CD4-positive, alpha-beta T cell (primary cell): ENCODE results near the gene MYOT. TPM values are rescaled to one million over a fixed set of nuclear protein-coding genes. Genes with fewer than 3 reads are reported as not detected.

Experiments used
- ATAC-seq: fragments of 200-7000 bp; cut with Tn5 transposase; one replicate; pipeline ENCODE4 v1.10.0; 2022; ENCODE audit warnings: mild to moderate bottlenecking; ENCODE audit not compliant: poor library complexity
- CTCF ChIA-PET: fragments of 350-600 bp; sonication (Branson Sonifier 250); formaldehyde crosslinking; loops from one replicate; lab custom pipeline; 2021; ENCODE audit warnings: antibody characterized with exemption, inconsistent platforms; lab: Charles Lee
- POLR2A ChIA-PET: fragments of 350-600 bp; sonication (Branson Sonifier 250); formaldehyde crosslinking; loops from one replicate; lab custom pipeline; 2021; ENCODE audit warnings: antibody characterized with exemption, inconsistent platforms; lab: Charles Lee
- DNase-seq, 14 experiments: peaks; one replicate each; pipeline ENCODE4 v3.0.0-alpha.2; 2013 to 2020; ENCODE audit warnings: mixed read lengths in 2 of 14
- H3K27ac ChIP-seq, 2 donors: one replicate each; pipeline versions ENCODE4 v1.5.1 to v1.7.0; 2013; ENCODE audit warnings: low read length in 2 of 2, low read depth in 1 of 2, mild to moderate bottlenecking in 1 of 2
- H3K27me3 ChIP-seq, 2 experiments: 1 replicate in 1 of 2; 2 replicates in 1 of 2; pipeline versions ENCODE4 v1.6.1 to v1.7.0; 2013; ENCODE audit warnings: low read length in 2 of 2, control low read depth in 1 of 2, mild to moderate bottlenecking in 1 of 2, moderate library complexity in 1 of 2; ENCODE audit not compliant: insufficient read depth in 2 of 2, control insufficient read depth in 1 of 2
- H3K36me3 ChIP-seq: one replicate; pipeline ENCODE4 v1.6.1; 2013; ENCODE audit warnings: low read length, control low read depth; ENCODE audit not compliant: insufficient read depth
- H3K4me1 ChIP-seq: one replicate; pipeline ENCODE4 v1.6.1; 2013; ENCODE audit warnings: low read length, control low read depth; ENCODE audit not compliant: insufficient read depth
- H3K4me3 ChIP-seq: one replicate; pipeline ENCODE4 v1.5.1; 2013; ENCODE audit warnings: mild to moderate bottlenecking, low read length, moderate library complexity
- H3K9me3 ChIP-seq, 2 experiments: 1 replicate in 1 of 2; 2 replicates in 1 of 2; pipeline versions ENCODE4 v1.6.1 to v1.7.0; 2013; ENCODE audit warnings: low read length in 2 of 2, mild to moderate bottlenecking in 2 of 2, control low read depth in 1 of 2, moderate library complexity in 1 of 2; ENCODE audit not compliant: control insufficient read depth in 1 of 2, insufficient read depth in 1 of 2
- H3K27ac Mint-ChIP-seq: one replicate; pipeline ENCODE4 v1.8.0; 2020; ENCODE audit warnings: mixed read lengths
- H3K27me3 Mint-ChIP-seq: one replicate; pipeline ENCODE4 v1.8.0; 2021; ENCODE audit warnings: mixed read lengths
- H3K36me3 Mint-ChIP-seq: one replicate; pipeline ENCODE4 v1.8.0; 2021; ENCODE audit warnings: low read depth, mixed read lengths
- H3K4me1 Mint-ChIP-seq: one replicate; pipeline ENCODE4 v1.8.0; 2021; ENCODE audit warnings: low read depth, mixed read lengths
- H3K4me3 Mint-ChIP-seq: one replicate; pipeline ENCODE4 v1.8.0; 2020; ENCODE audit warnings: mild to moderate bottlenecking, mixed read lengths
- H3K9me3 Mint-ChIP-seq: one replicate; pipeline ENCODE4 v1.8.0; 2020; ENCODE audit warnings: mixed read lengths
- intact Hi-C, 2 experiments: fragments of 100-400 bp; cut with DNase I in 1 of 2; cut with micrococcal nuclease in 1 of 2; formaldehyde crosslinking; loops; one replicate each; pipeline versions ENCODE4 v1.15.1 to v1.9.0; 2023 to 2025; cut with DNase I, micrococcal nuclease
- total RNA-seq, 174 experiments: library from RNA in 2 of 174; stranded (reverse) in 2 of 174; gene quantifications; one replicate each; pipeline ENCODE4 v1.2.3 and lab custom pipeline; 2021 to 2026
- TF ChIP-seq, protein P1 (sequence below): fragments of 200-600 bp; IDR thresholded peaks from one replicate; pipeline ENCODE4 v1.8.0; 2022; ENCODE audit warnings: antibody characterized with exemption, mild to moderate bottlenecking

Gene MYOT
- total RNA-seq, 2 experiments from 2014 or later: not detected

DNA sequence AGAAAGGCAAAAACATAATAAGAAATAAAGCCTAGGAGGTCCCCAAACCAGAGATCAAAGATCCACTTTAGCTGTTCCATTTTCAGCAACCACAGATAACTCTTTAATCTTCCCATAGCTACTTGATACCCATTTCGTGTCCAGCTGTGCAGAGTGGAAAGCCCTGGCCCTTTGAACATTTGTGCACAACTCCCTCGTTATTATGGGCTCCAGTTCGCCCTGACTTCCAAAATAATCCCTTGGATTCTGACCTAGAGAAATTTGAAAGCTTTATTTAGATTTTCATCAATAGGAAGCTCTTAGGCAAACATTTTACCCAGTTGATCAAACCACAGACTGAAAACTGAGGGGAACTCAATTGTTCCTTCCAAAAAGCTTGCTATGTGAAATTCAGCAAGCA lies 4.8 kb downstream of the MYOT start:
- Histone ChIP-seq H3K4me1 (no peaks in the 10 kb centered on the region), H3K27ac (no peak overlapping the region), H3K9me3 (no peaks in the 10 kb centered on the region), H3K36me3 (no peaks in the 10 kb centered on the region), H3K27me3 (no peaks in the 10 kb centered on the region), H3K4me3 (no peak overlapping the region)
- H3K36me3 Mint-ChIP-seq: no peaks in the 10 kb centered on the region
- TF ChIP-seq, protein P1, sequence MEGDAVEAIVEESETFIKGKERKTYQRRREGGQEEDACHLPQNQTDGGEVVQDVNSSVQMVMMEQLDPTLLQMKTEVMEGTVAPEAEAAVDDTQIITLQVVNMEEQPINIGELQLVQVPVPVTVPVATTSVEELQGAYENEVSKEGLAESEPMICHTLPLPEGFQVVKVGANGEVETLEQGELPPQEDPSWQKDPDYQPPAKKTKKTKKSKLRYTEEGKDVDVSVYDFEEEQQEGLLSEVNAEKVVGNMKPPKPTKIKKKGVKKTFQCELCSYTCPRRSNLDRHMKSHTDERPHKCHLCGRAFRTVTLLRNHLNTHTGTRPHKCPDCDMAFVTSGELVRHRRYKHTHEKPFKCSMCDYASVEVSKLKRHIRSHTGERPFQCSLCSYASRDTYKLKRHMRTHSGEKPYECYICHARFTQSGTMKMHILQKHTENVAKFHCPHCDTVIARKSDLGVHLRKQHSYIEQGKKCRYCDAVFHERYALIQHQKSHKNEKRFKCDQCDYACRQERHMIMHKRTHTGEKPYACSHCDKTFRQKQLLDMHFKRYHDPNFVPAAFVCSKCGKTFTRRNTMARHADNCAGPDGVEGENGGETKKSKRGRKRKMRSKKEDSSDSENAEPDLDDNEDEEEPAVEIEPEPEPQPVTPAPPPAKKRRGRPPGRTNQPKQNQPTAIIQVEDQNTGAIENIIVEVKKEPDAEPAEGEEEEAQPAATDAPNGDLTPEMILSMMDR: no peak
- H3K9me3 Mint-ChIP-seq: no peaks in the 10 kb centered on the region
- no peak overlapping the region for H3K4me3 Mint-ChIP-seq
- no peak overlapping the region for H3K27ac Mint-ChIP-seq
- POLR2A ChIA-PET: interaction anchor here (0.8 to 1.1 kb wide), 2 partner anchors 16 to 290 kb away, joined by 3 read pairs; no protein-coding TSS in a partner anchor
- DNase-seq (no peak), ATAC-seq (no peak)
- H3K27me3 Mint-ChIP-seq: no peaks in the 10 kb centered on the region
- CTCF ChIA-PET: no interaction called here
- intact Hi-C loops: no loop called here
- no peaks in the 10 kb centered on the region for H3K4me1 Mint-ChIP-seq

DNA sequence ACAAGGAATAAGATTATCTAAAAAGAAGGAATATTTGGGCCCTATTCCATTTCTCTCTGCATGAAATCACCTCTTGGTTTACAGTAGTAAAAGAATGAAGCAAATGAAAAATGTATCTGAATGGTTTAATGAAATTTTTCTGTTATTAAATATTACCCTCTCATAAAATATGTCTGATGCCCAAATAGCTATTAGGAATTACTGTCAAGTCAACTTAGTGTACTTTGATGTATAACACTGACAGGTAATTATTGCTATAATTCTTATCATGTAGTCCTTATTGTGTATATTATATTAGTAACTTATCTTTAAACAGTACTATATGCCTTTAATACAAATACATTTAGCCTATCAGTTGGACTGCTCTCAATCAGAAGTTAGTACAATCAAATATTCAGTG lies 8.4 kb downstream of the MYOT start:
- no peaks in the 10 kb centered on the region for H3K4me1 ChIP-seq
- H3K27me3 ChIP-seq: no peaks in the 10 kb centered on the region
- H3K36me3 Mint-ChIP-seq: no peaks in the 10 kb centered on the region
- H3K27ac Mint-ChIP-seq: no peak overlapping the region
- no peak overlapping the region for H3K4me3 ChIP-seq
- ATAC-seq (no peak), DNase-seq (no peak)
- H3K36me3 ChIP-seq: no peaks in the 10 kb centered on the region
- intact Hi-C loops: no loop called here
- H3K4me1 Mint-ChIP-seq: no peaks in the 10 kb centered on the region
- ChIA-PET CTCF (interaction anchor here (0.5 kb wide), 1 partner anchor 221 kb away, joined by 3 read pairs; no protein-coding TSS in a partner anchor), POLR2A (interaction anchor here (0.7 kb wide), 1 partner anchor 33 kb away, joined by 3 read pairs; no protein-coding TSS in a partner anchor)
- no peaks in the 10 kb centered on the region for H3K9me3 ChIP-seq
- TF ChIP-seq, protein P1: no peak
- H3K4me3 Mint-ChIP-seq: no peak overlapping the region
- H3K27me3 Mint-ChIP-seq: no peaks in the 10 kb centered on the region
- no peak overlapping the region for H3K27ac ChIP-seq
- H3K9me3 Mint-ChIP-seq: no peaks in the 10 kb centered on the region

DNA sequence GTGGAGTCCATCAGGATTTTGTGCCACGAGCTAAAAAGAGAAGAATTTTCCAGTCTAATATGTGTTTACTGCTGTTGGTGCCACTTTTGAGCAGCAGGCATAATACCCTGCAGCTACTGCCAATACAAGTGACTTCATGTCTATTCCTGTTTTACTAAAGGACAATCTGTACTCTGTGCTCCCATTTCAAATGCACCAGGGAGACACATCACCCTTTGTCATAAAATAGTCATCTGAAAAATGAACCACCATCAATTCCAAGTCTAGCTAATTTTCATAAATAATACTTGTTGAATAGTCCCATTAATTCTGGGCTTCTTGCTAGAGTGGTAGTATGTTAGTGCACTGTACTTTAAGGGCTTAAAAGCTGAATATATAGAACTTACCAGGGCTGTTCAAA lies 12.7 kb downstream of the MYOT start:
- TF ChIP-seq, protein P1: no peak
- intact Hi-C loops: no loop called here
- Histone ChIP-seq H3K27ac (no peak overlapping the region), H3K27me3 (no peaks in the 10 kb centered on the region), H3K4me1 (no peaks in the 10 kb centered on the region), H3K9me3 (no peaks in the 10 kb centered on the region), H3K36me3 (no peaks in the 10 kb centered on the region), H3K4me3 (no peak overlapping the region)
- peaks cover 9% of the 10 kb centered on the region for H3K36me3 Mint-ChIP-seq
- H3K4me1 Mint-ChIP-seq: no peaks in the 10 kb centered on the region
- ChIA-PET POLR2A (interaction anchor here (1.3 kb wide), 1 partner anchor 9 kb away, joined by 3 read pairs; the partner anchor contains the start of gene PKD2L2), CTCF (interaction anchor here (0.9 to 1.0 kb wide), 2 partner anchors 12 to 15 kb away, joined by 3 to 4 read pairs; no protein-coding TSS in a partner anchor)
- ATAC-seq (no peak), DNase-seq (no peak)
- no peaks in the 10 kb centered on the region for H3K9me3 Mint-ChIP-seq
- H3K27me3 Mint-ChIP-seq: no peaks in the 10 kb centered on the region
- no peak overlapping the region for H3K4me3 Mint-ChIP-seq
- no peak overlapping the region for H3K27ac Mint-ChIP-seq
